B cell (primary cell): Measurements from ENCODE around the gene MED13. TPM values are rescaled to one million over a fixed set of nuclear protein-coding genes. Genes with fewer than 3 reads are reported as not detected.

Experiments
- ATAC-seq: fragments of 200-7000 bp; cut with Tn5 transposase; one replicate; pipeline ENCODE4 v1.10.0; 2021; ENCODE audit warnings: low read depth, mild to moderate bottlenecking, moderate number of reproducible peaks, moderate library complexity
- CTCF ChIA-PET: fragments of 350-600 bp; sonication (Branson Sonifier 250); formaldehyde crosslinking; loops from one replicate; lab custom pipeline; 2021; ENCODE audit warnings: antibody characterized with exemption, inconsistent platforms; lab: Charles Lee
- POLR2A ChIA-PET: fragments of 350-600 bp; sonication (Branson Sonifier 250); formaldehyde crosslinking; loops from one replicate; lab custom pipeline; 2021; ENCODE audit warnings: antibody characterized with exemption; lab: Charles Lee
- DNase-seq: peaks from one replicate; pipeline ENCODE4 v3.0.0; 2013
- H2AFZ ChIP-seq: 2 replicates; pipeline ENCODE4 v1.6.1; 2012; ENCODE audit warnings: mild to moderate bottlenecking, low read depth, low read length; ENCODE audit not compliant: insufficient read depth, poor library complexity, severe bottlenecking
- H3K27ac ChIP-seq, 2 donors: 1 replicate in 1 of 2; 2 replicates in 1 of 2; pipeline ENCODE4 v1.5.1; 2012 to 2013; ENCODE audit warnings: low read length in 2 of 2, mild to moderate bottlenecking in 2 of 2, moderate library complexity in 1 of 2
- H3K27me3 ChIP-seq, 4 experiments: fragments of 200-600 bp in 1 of 4; sonication (generic) in 1 of 4; replicated peaks in 1 of 4; 1 replicate in 2 of 4; 2 replicates in 2 of 4; pipeline versions ENCODE4 v1.6.1 to v1.7.0; 2013 to 2016; ENCODE audit warnings: low read length in 3 of 4, mild to moderate bottlenecking in 2 of 4, mixed read lengths in 1 of 4, moderate library complexity in 1 of 4; ENCODE audit not compliant: insufficient read depth in 4 of 4, control insufficient read depth in 3 of 4; ENCODE audit errors: control extremely low read depth in 1 of 4
- H3K36me3 ChIP-seq, 2 experiments: replicated peaks in 1 of 2; 1 replicate in 1 of 2; 2 replicates in 1 of 2; pipeline versions ENCODE4 v1.6.1 to v1.7.1; 2013; ENCODE audit warnings: low read length in 1 of 2; ENCODE audit not compliant: insufficient read depth in 2 of 2, control insufficient read depth in 1 of 2; ENCODE audit errors: control extremely low read depth in 1 of 2, extremely low read depth in 1 of 2
- H3K4me1 ChIP-seq, 2 donors: fragments of 200-600 bp in 1 of 2; sonication (generic) in 1 of 2; 1 replicate in 1 of 2; 2 replicates in 1 of 2; pipeline versions ENCODE4 v1.5.1 to v1.6.1; 2013 to 2017; ENCODE audit warnings: low read length in 2 of 2; ENCODE audit not compliant: control insufficient read depth in 2 of 2, insufficient read depth in 2 of 2
- H3K4me2 ChIP-seq: replicated peaks from 2 replicates; pipeline ENCODE3; 2012; ENCODE audit warnings: mild to moderate bottlenecking, low read depth, low read length; ENCODE audit not compliant: poor library complexity, severe bottlenecking
- H3K4me3 ChIP-seq, 5 experiments: fragments of 200-600 bp in 1 of 5; sonication (generic) in 1 of 5; 1 replicate in 3 of 5; 2 replicates in 2 of 5; pipeline versions ENCODE4 v1.5.1 to v1.7.0; 2011 to 2016; ENCODE audit warnings: low read length in 4 of 5, mild to moderate bottlenecking in 4 of 5, low read depth in 2 of 5, control low read depth in 1 of 5, moderate library complexity in 1 of 5; ENCODE audit not compliant: insufficient read depth in 1 of 5; ENCODE audit errors: control extremely low read depth in 1 of 5, extremely low read depth in 1 of 5
- H3K79me2 ChIP-seq: fragments of 200-600 bp; sonication (generic); one replicate; pipeline ENCODE4 v1.6.0; 2016; ENCODE audit warnings: low read length; ENCODE audit not compliant: control insufficient read depth, insufficient read depth
- H3K9ac ChIP-seq: fragments of 200-600 bp; sonication (generic); 2 replicates; pipeline ENCODE4 v1.6.1; 2017; ENCODE audit warnings: mild to moderate bottlenecking, low read length, moderate library complexity
- H3K9me3 ChIP-seq, 3 donors: one replicate each; pipeline versions ENCODE4 v1.6.1 to v1.7.1; 2013; ENCODE audit warnings: low read length in 2 of 3; ENCODE audit not compliant: control insufficient read depth in 2 of 3, insufficient read depth in 1 of 3; ENCODE audit errors: control extremely low read depth in 1 of 3
- H4K20me1 ChIP-seq: 2 replicates; pipeline ENCODE4 v1.6.0; 2012; ENCODE audit warnings: mild to moderate bottlenecking, low read length; ENCODE audit not compliant: insufficient read depth, control insufficient read depth, poor library complexity, severe bottlenecking
- H3K27ac Mint-ChIP-seq: one replicate; pipeline ENCODE4 v1.8.0; 2021; ENCODE audit warnings: mixed read lengths
- H3K27me3 Mint-ChIP-seq: one replicate; pipeline ENCODE4 v1.8.0; 2021; ENCODE audit warnings: mixed read lengths
- H3K4me1 Mint-ChIP-seq: one replicate; pipeline ENCODE4 v1.8.0; 2021; ENCODE audit warnings: mixed read lengths
- H3K4me3 Mint-ChIP-seq: one replicate; pipeline ENCODE4 v1.8.0; 2021; ENCODE audit warnings: mixed read lengths
- H3K9me3 Mint-ChIP-seq: one replicate; pipeline ENCODE4 v1.8.0; 2022; ENCODE audit warnings: mixed read lengths; ENCODE audit not compliant: insufficient read depth
- EZH2 ChIP-seq: IDR thresholded peaks from 2 replicates; pipeline ENCODE4 v1.6.1; 2012; ENCODE audit warnings: borderline replicate concordance, low read depth, mild to moderate bottlenecking, moderate library complexity, low read length; ENCODE audit not compliant: insufficient read depth, poor library complexity, severe bottlenecking
- WGBS: methylation state at CpG from one replicate; pipeline ENCODE4 v1.1.5; 2013; ENCODE audit warnings: missing lambda C conversion rate; ENCODE audit not compliant: insufficient coverage; 5-methylcytosine and 5-hydroxymethylcytosine counted together
- intact Hi-C: fragments of 100-400 bp; cut with micrococcal nuclease; formaldehyde crosslinking; loops from one replicate; pipeline ENCODE4 v1.10.0; 2022
- polyA plus RNA-seq: library from polyadenylated mRNA; depleted of rRNA; stranded (reverse); fragments of >200 nt; gene quantifications from 2 replicates; pipeline ENCODE4 v1.2.3, GENCODE V29; 2012
- total RNA-seq, 2 donors: library from RNA; stranded (reverse); fragments of 120-200 nt in 1 of 2; gene quantifications; 1 replicate in 1 of 2; 2 replicates in 1 of 2; pipeline versions ENCODE4 v1.2.3 to v1.2.4, GENCODE V29; 2013 to 2022
- TF ChIP-seq, protein P1 (sequence below): fragments of 200-600 bp; IDR thresholded peaks from one replicate; pipeline ENCODE4 v1.8.0; 2022; ENCODE audit warnings: antibody characterized with exemption, mild to moderate bottlenecking

The MED13 gene
- total and polyA plus RNA-seq, 2 donors (not counting 1 experiment from before 2014, with no cell fraction given): 17.3 to 120 TPM

DNA sequence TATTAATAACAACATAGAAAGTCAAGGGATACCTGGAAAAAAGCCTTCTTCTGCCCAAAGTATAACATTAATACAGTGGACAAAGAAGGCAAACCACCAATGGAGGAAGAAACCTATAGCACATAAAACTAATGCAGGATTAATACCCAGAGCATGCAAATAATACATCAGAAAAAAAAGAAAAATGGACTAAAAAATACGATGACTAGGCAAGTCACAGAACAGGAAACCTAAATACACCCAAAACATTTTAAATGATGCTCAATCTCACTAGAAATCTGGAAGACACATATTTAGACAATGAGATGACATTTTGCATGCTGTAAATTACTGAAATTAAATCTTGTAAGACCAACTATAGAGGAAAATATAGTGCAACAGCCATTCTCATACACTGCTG lies 55.9 kb downstream of the MED13 start:
- WGBS: no CpG with 5 or more reads among the region's 1 CpG
- Histone ChIP-seq H3K27ac (no peak overlapping the region), H3K4me3 (no peak overlapping the region), H3K79me2 (peaks cover 54% of the 10 kb centered on the region), H2AFZ (no peak overlapping the region), H3K9ac (no peak overlapping the region), H3K9me3 (no peaks in the 10 kb centered on the region), H3K27me3 (no peaks in the 10 kb centered on the region), H3K4me1 (no peaks in the 10 kb centered on the region), H4K20me1 (peaks cover 19% of the 10 kb centered on the region), H3K36me3 (peaks cover 14 to 23% of the 10 kb centered on the region in 2 experiments), H3K4me2 (no peak overlapping the region)
- ChIA-PET CTCF (no interaction called here), POLR2A (no interaction called here)
- TF ChIP-seq EZH2: no peak
- TF ChIP-seq, protein P1, sequence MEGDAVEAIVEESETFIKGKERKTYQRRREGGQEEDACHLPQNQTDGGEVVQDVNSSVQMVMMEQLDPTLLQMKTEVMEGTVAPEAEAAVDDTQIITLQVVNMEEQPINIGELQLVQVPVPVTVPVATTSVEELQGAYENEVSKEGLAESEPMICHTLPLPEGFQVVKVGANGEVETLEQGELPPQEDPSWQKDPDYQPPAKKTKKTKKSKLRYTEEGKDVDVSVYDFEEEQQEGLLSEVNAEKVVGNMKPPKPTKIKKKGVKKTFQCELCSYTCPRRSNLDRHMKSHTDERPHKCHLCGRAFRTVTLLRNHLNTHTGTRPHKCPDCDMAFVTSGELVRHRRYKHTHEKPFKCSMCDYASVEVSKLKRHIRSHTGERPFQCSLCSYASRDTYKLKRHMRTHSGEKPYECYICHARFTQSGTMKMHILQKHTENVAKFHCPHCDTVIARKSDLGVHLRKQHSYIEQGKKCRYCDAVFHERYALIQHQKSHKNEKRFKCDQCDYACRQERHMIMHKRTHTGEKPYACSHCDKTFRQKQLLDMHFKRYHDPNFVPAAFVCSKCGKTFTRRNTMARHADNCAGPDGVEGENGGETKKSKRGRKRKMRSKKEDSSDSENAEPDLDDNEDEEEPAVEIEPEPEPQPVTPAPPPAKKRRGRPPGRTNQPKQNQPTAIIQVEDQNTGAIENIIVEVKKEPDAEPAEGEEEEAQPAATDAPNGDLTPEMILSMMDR: no peak
- H3K9me3 Mint-ChIP-seq: no peaks in the 10 kb centered on the region
- ATAC-seq (no peak), DNase-seq (no peak)
- intact Hi-C loops: no loop called here
- no peak overlapping the region for H3K27ac Mint-ChIP-seq
- peaks cover 16% of the 10 kb centered on the region for H3K4me1 Mint-ChIP-seq
- H3K4me3 Mint-ChIP-seq: no peak overlapping the region
- H3K27me3 Mint-ChIP-seq: no peaks in the 10 kb centered on the region

DNA sequence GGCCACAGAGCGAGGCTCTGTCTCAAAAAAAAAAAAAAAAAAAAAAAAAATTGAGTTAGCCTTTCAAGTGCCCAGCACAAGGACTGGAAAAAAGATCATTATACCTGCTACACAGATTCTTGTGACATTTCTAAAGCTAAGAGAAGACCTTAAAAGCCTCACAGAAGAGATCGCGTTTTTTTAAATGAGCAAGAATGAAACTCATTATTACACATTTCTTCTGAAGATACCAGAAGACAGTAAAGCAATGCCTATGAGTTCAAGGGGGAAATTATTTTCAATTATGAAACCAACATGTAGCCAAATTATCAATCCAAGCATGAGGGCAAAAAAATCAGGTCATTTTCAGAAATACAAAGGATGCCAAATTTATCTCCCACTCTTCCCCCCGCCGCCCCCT lies 56.8 kb downstream of the MED13 start:
- no peak for ATAC-seq
- H3K36me3 ChIP-seq: peaks cover 11 to 23% of the 10 kb centered on the region in 2 experiments
- H3K9me3 ChIP-seq: no peaks in the 10 kb centered on the region
- no peaks in the 10 kb centered on the region for H3K27me3 ChIP-seq
- intact Hi-C loops: no loop called here
- H4K20me1 ChIP-seq: peaks cover 21% of the 10 kb centered on the region
- TF ChIP-seq, protein P1: no peak
- TF ChIP-seq EZH2: no peak
- WGBS: no CpG with 5 or more reads among the region's 5 CpGs
- Mint-ChIP-seq H3K27me3 (no peaks in the 10 kb centered on the region), H3K9me3 (no peaks in the 10 kb centered on the region), H3K4me1 (peaks cover 20% of the 10 kb centered on the region), H3K27ac (no peak overlapping the region), H3K4me3 (no peak overlapping the region)
- no peak overlapping the region for H3K9ac ChIP-seq
- no peak overlapping the region for H3K4me2 ChIP-seq
- CTCF ChIA-PET: interaction anchor here (0.6 to 1.2 kb wide), 2 partner anchors 37 to 58 kb away, joined by 3 to 4 read pairs; no protein-coding TSS in a partner anchor
- peaks cover 57% of the 10 kb centered on the region for H3K79me2 ChIP-seq
- POLR2A ChIA-PET: interaction anchor here (0.6 kb wide), 1 partner anchor 54 kb away, joined by 4 read pairs; no protein-coding TSS in a partner anchor
- H2AFZ ChIP-seq: no peak overlapping the region
- H3K27ac ChIP-seq: peak overlapping the region in 1 of 2 donors; percentile 12
- no peak overlapping the region for H3K4me3 ChIP-seq
- DNase-seq: no peak
- H3K4me1 ChIP-seq: no peaks in the 10 kb centered on the region
